COLO829 (cell line): ENCODE results near the gene IL17C.

ENCODE experiments used
- DNase-seq: peaks from one replicate; pipeline ENCODE4 v3.0.0; 2012; ENCODE audit warnings: low spot score

The IL17C gene

GRCh38 chr16:88610080-88610479 lies 28.3 kb upstream of the IL17C start:
- no peak for DNase-seq

- DNase-seq: no peak
Measured at GRCh38 chr16:88610909-88611812, 27.2 kb upstream of the IL17C start.

- DNase-seq: no peak
Measured at GRCh38 chr16:88613293-88613692, 25.1 kb upstream of the IL17C start.

GRCh38 chr16:88613911-88614817 lies 24.2 kb upstream of the IL17C start:
- no peak for DNase-seq

- no peak for DNase-seq
Measured at GRCh38 chr16:88614818-88615580, 23.4 kb upstream of the IL17C start.

GRCh38 chr16:88616320-88616719 lies 22.1 kb upstream of the IL17C start:
- no peak for DNase-seq

GRCh38 chr16:88616736-88617135 lies 21.6 kb upstream of the IL17C start:
- no peak for DNase-seq

- DNase-seq: no peak
Measured at GRCh38 chr16:88617268-88618031, 20.9 kb upstream of the IL17C start.

GRCh38 chr16:88618182-88618955 lies 20.0 kb upstream of the IL17C start:
- no peak for DNase-seq

- no peak for DNase-seq
Measured at GRCh38 chr16:88618956-88619667, 19.3 kb upstream of the IL17C start.

- no peak for DNase-seq
Measured at GRCh38 chr16:88619859-88620815, 18.2 kb upstream of the IL17C start.

GRCh38 chr16:88622125-88622524 lies 16.2 kb upstream of the IL17C start:
- no peak for DNase-seq

- no peak for DNase-seq
Measured at GRCh38 chr16:88622866-88623265, 15.5 kb upstream of the IL17C start.

GRCh38 chr16:88623858-88624257 lies 14.5 kb upstream of the IL17C start:
- DNase-seq: no peak

GRCh38 chr16:88624481-88624880 lies 13.9 kb upstream of the IL17C start:
- DNase-seq: no peak

GRCh38 chr16:88624977-88625576 lies 13.3 kb upstream of the IL17C start:
- no peak for DNase-seq

GRCh38 chr16:88626646-88627045 lies 11.7 kb upstream of the IL17C start:
- no peak for DNase-seq
